Measurements from ENCODE around the gene TTC28.

The TTC28 gene

GRCh38 chr22:28711820-28712777 is 32.5 kb upstream of the TTC28 start:
- no peak overlapping the region for H3K4me3 ChIP-seq (ENCODE audit: low read depth, low read length)
- TF ChIP-seq CTCF (IDR thresholded peaks at IDR 0.05; ENCODE audit: borderline replicate concordance, insufficient read depth, low read depth, low read length): no peak

- no peak overlapping the region for H3K4me3 ChIP-seq (ENCODE audit: low read depth, low read length)
- no peak for TF ChIP-seq CTCF (IDR thresholded peaks at IDR 0.05; ENCODE audit: borderline replicate concordance, insufficient read depth, low read depth, low read length)
Observed at GRCh38 chr22:28711341-28711740, 31.7 kb upstream of the TTC28 start.

- H3K4me3 ChIP-seq (ENCODE audit: low read depth, low read length): no peak overlapping the region
- no peak for TF ChIP-seq CTCF (IDR thresholded peaks at IDR 0.05; ENCODE audit: borderline replicate concordance, insufficient read depth, low read depth, low read length)
Observed at GRCh38 chr22:28710576-28711191, 31.0 kb upstream of the TTC28 start.

- no peak for TF ChIP-seq CTCF (IDR thresholded peaks at IDR 0.05; ENCODE audit: borderline replicate concordance, insufficient read depth, low read depth, low read length)
Observed at GRCh38 chr22:28710107-28710506, 30.5 kb upstream of the TTC28 start.

GRCh38 chr22:28706845-28707244 is 27.2 kb upstream of the TTC28 start:
- H3K4me3 ChIP-seq (ENCODE audit: low read depth, low read length): no peak overlapping the region
- TF ChIP-seq CTCF (IDR thresholded peaks at IDR 0.05; ENCODE audit: borderline replicate concordance, insufficient read depth, low read depth, low read length): no peak

More at GRCh38 chr22:28710107-28710506, 30.5 kb upstream of the TTC28 start:
- no peak overlapping the region for H3K4me3 ChIP-seq (ENCODE audit: low read depth, low read length)

- TF ChIP-seq CTCF (IDR thresholded peaks at IDR 0.05; ENCODE audit: borderline replicate concordance, insufficient read depth, low read depth, low read length): no peak
- H3K4me3 ChIP-seq (ENCODE audit: low read depth, low read length): no peak overlapping the region
Observed at GRCh38 chr22:28703436-28703835, 23.8 kb upstream of the TTC28 start.

All from GM12875 (cell line).